K562 (cell line): ENCODE results near the gene ASXL2. TPM values are rescaled to one million over a fixed set of nuclear protein-coding genes. Genes with fewer than 3 reads are reported as not detected.

Source experiments
- ATAC-seq: fragments of 200-7000 bp; cut with Tn5 transposase; 3 replicates; pipeline ENCODE4 v1.9.1; 2020; ENCODE audit warnings: moderate library complexity
- BruUV-seq: library from RNA; stranded (reverse); fragments of 400-500 nt; replicated peaks from 2 replicates; lab custom pipeline; 2021; lab: Mats Ljungman, UMichigan
- CTCF ChIA-PET: fragments of 300-600 bp; formaldehyde crosslinking; extraction: SDS; loops from one replicate; lab custom pipeline; 2021; ENCODE audit warnings: low intra/inter-chr PET ratio; lab: Yijun Ruan, JAX
- POLR2A ChIA-PET: fragments of 300-600, 350-650 bp; sonication (Branson Sonifier 250); formaldehyde crosslinking; extraction: SDS; loops from one replicate; lab custom pipeline; 2021; ENCODE audit warnings: antibody characterized with exemption, inconsistent platforms; lab: Yijun Ruan, JAX
- DNase-seq, 4 experiments: peaks; one replicate each; pipeline versions ENCODE4 v3.0.0 to v3.0.0-alpha.2; 2011 to 2018; ENCODE audit warnings: low spot score in 3 of 4, mixed read lengths in 3 of 4; ENCODE audit errors: extremely low read depth in 1 of 4
- FAIRE-seq: peaks from 2 replicates; lab custom pipeline; 2011; peaks lifted over from hg19 to GRCh38; lab: Jason Lieb, UNC
- H2AFZ ChIP-seq: 2 replicates; pipeline ENCODE4 v1.6.0; 2011; ENCODE audit warnings: low read depth, low read length, control low read depth, inconsistent platforms
- H3K27ac ChIP-seq: fragments of 200-600 bp; 3 replicates; pipeline ENCODE4 v1.8.0; 2011; ENCODE audit warnings: low read depth, mild to moderate bottlenecking, control low read depth, inconsistent platforms, low read length, moderate library complexity, mixed read lengths; ENCODE audit errors: extremely low read depth
- H3K27me3 ChIP-seq, 2 experiments: fragments of 300-600 bp in 1 of 2; 2 replicates in 1 of 2; 3 replicates in 1 of 2; pipeline versions ENCODE4 v1.6.0 to v1.8.0; 2011; ENCODE audit warnings: inconsistent platforms in 2 of 2, low read length in 2 of 2, mild to moderate bottlenecking in 1 of 2, mixed read lengths in 1 of 2, moderate library complexity in 1 of 2; ENCODE audit not compliant: control insufficient read depth in 2 of 2, insufficient read depth in 2 of 2
- H3K36me3 ChIP-seq: fragments of 300-600 bp; 3 replicates; pipeline ENCODE4 v1.8.0; 2011; ENCODE audit warnings: mild to moderate bottlenecking, low read length, inconsistent platforms; ENCODE audit not compliant: control insufficient read depth, insufficient read depth
- H3K4me1 ChIP-seq, 2 experiments: fragments of 200-600 bp in 1 of 2; replicated peaks in 1 of 2; 2 replicates in 1 of 2; 3 replicates in 1 of 2; pipeline versions ENCODE4 v1.5.1 to v1.8.0; 2011; ENCODE audit warnings: inconsistent platforms in 2 of 2, low read length in 2 of 2, mild to moderate bottlenecking in 1 of 2, mixed read lengths in 1 of 2, moderate library complexity in 1 of 2; ENCODE audit not compliant: control insufficient read depth in 2 of 2, insufficient read depth in 2 of 2
- H3K4me2 ChIP-seq: 2 replicates; pipeline ENCODE4 v1.6.1; 2011; ENCODE audit warnings: low read length, control low read depth, inconsistent platforms, mixed read lengths; ENCODE audit not compliant: insufficient read depth
- H3K4me3 ChIP-seq: fragments of 200-600 bp; sonication (generic), shearing (Covaris generic); 2 replicates; pipeline ENCODE4 v1.5.1; 2016; ENCODE audit warnings: control low read depth, inconsistent platforms
- H3K79me2 ChIP-seq: fragments of 200-600 bp; 3 replicates; pipeline ENCODE4 v1.8.0; 2011; ENCODE audit warnings: low read length, inconsistent platforms; ENCODE audit not compliant: control insufficient read depth, insufficient read depth
- H3K9ac ChIP-seq, 2 experiments: 2 replicates each; pipeline versions ENCODE4 v1.6.0 to v1.6.1; 2011; ENCODE audit warnings: low read depth in 2 of 2, low read length in 2 of 2, control low read depth in 1 of 2, inconsistent platforms in 1 of 2, mild to moderate bottlenecking in 1 of 2, mixed read lengths in 1 of 2; ENCODE audit not compliant: insufficient read depth in 1 of 2
- H3K9me1 ChIP-seq: one replicate; pipeline ENCODE4 v1.6.0; 2011; ENCODE audit warnings: inconsistent platforms, mild to moderate bottlenecking, low read length, moderate library complexity; ENCODE audit not compliant: control insufficient read depth, insufficient read depth
- H3K9me3 ChIP-seq: replicated peaks from 2 replicates; pipeline ENCODE4 v1.5.1; 2011; ENCODE audit warnings: low read depth, low read length, inconsistent platforms; ENCODE audit not compliant: control insufficient read depth, insufficient read depth
- H4K20me1 ChIP-seq: replicated peaks from 2 replicates; pipeline ENCODE4 v1.6.1; 2011; ENCODE audit warnings: low read length, inconsistent platforms, mixed read lengths; ENCODE audit not compliant: control insufficient read depth, insufficient read depth
- BCLAF1 ChIP-seq, 2 experiments: fragments of 450-650 bp in 1 of 2; IDR thresholded peaks; 2 replicates each; pipeline ENCODE4 v1.6.1; 2011 to 2017; ENCODE audit warnings: low read depth in 2 of 2, antibody characterized with exemption in 1 of 2, borderline replicate concordance in 1 of 2, low read length in 1 of 2, mild to moderate bottlenecking in 1 of 2, mixed read lengths in 1 of 2; ENCODE audit not compliant: control insufficient read depth in 1 of 2
- FOXM1 ChIP-seq, 2 experiments: fragments of 450-650 bp in 1 of 2; sonication (generic) in 1 of 2; formaldehyde crosslinking in 1 of 2; IDR thresholded peaks; 2 replicates each; pipeline versions ENCODE4 v1.6.1 to v1.9.0; 2017 to 2022; ENCODE audit warnings: low read depth in 2 of 2, mild to moderate bottlenecking in 2 of 2, missing genetic modification reagents in 1 of 2, moderate library complexity in 1 of 2
- MTA1 ChIP-seq: fragments of 450-650 bp; IDR thresholded peaks from 2 replicates; pipeline ENCODE4 v1.6.1; 2017; ENCODE audit warnings: borderline replicate concordance
- PHF8 ChIP-seq: fragments of 200-600 bp; sonication (generic); IDR thresholded peaks from 2 replicates; pipeline ENCODE4 v1.6.1; 2012; ENCODE audit warnings: mixed run types, mild to moderate bottlenecking, inconsistent platforms, low read length, moderate library complexity, borderline replicate concordance
- TRIM25 ChIP-seq: fragments of 450-650 bp; IDR thresholded peaks from 2 replicates; pipeline ENCODE4 v1.7.0; 2016; ENCODE audit warnings: borderline replicate concordance
- XRCC5 ChIP-seq: fragments of 200-400 bp; formaldehyde crosslinking; IDR thresholded peaks from 2 replicates; pipeline ENCODE4 v1.6.1; 2017; ENCODE audit warnings: low read depth, mild to moderate bottlenecking, low read length
- ZNF79 ChIP-seq: fragments of 250-450 bp; sonication (Bioruptor Pico); IDR thresholded peaks from 2 replicates; pipeline ENCODE4 v1.4.0; 2020; ENCODE audit warnings: low read depth, mild to moderate bottlenecking, moderate library complexity
- in situ Hi-C: fragments of 300-500 bp; cut with MboI; formaldehyde crosslinking; loops from 4 replicates; pipeline ENCODE4 v1.15.0; 2018; ENCODE audit warnings: inconsistent platforms, mixed read lengths
- intact Hi-C: fragments of 100-400 bp; cut with micrococcal nuclease; formaldehyde crosslinking; loops from 2 replicates; pipeline ENCODE4 v1.14.2; 2022
- polyA plus RNA-seq, 8 experiments: library from polyadenylated mRNA; depleted of rRNA in 4 of 8; stranded (reverse) in 5 of 8; unstranded in 3 of 8; fragments of >200 nt; fragmentation: Nextera tagmentation in 2 of 8; fragmentation: Illumina TruSeq in 1 of 8; extraction: Ambion mirVana in 2 of 8; extraction: Trizol in 1 of 8; gene quantifications; 2 replicates each; pipeline versions ENCODE4 v1.2.1 to v1.2.3, GENCODE V29; 2011 to 2014; ENCODE audit warnings: inconsistent platforms in 1 of 8, missing spikeins in 1 of 8
- total RNA-seq, 7 experiments: library from RNA; depleted of rRNA in 6 of 7; stranded (reverse); fragments of >200 nt in 6 of 7; fragmentation: Illumina TruSeq in 2 of 7; extraction: Trizol in 2 of 7; gene quantifications; 2 replicates each; pipeline versions ENCODE4 v1.2.1 to v1.2.3, GENCODE V29; 2011 to 2021; ENCODE audit warnings: low replicate concordance in 1 of 7

ASXL2 gene
- total and polyA plus RNA-seq, 9 of the 15 experiments (the other 6 are each of a cell fraction or from before 2014, with no cell fraction given) = 2.2 to 25.9 (median 9.0) TPM

GRCh38 chr2:25817630-25818029 is 60.7 kb downstream of the ASXL2 start:
- CTCF ChIA-PET = no interaction called here
- no peak overlapping the region for H3K27ac ChIP-seq
- no peak for ATAC-seq
- H3K4me1 ChIP-seq = peaks cover 7 to 8% of the 10 kb centered on the region in 2 experiments
- no peaks in the 10 kb centered on the region for H3K9me3 ChIP-seq
- H4K20me1 ChIP-seq = no peaks in the 10 kb centered on the region
- H3K79me2 ChIP-seq = peaks cover 46% of the 10 kb centered on the region
- no peak for TF ChIP-seq MTA1
- no peak for TF ChIP-seq PHF8
- no peak for TF ChIP-seq BCLAF1 (IDR thresholded peaks at IDR 0.05; ENCODE audit: borderline replicate concordance in 1 of 2, control insufficient read depth in 1 of 2, low read depth in 2 of 2, low read length in 1 of 2)
- no peak for TF ChIP-seq ZNF79 (CRISPR knock-in tag)
- TF ChIP-seq FOXM1 (IDR thresholded peaks at IDR 0.05; ENCODE audit: low read depth) = no peak
- TF ChIP-seq FOXM1 (CRISPR knock-in tag; IDR thresholded peaks at IDR 0.05; ENCODE audit: low read depth) = no peak
- TF ChIP-seq TRIM25 = no peak
- no peak for TF ChIP-seq XRCC5
- TF ChIP-seq, all 486 proteins: peak for 0
- intact Hi-C loops (no loop called here), in situ Hi-C loops (no loop called here)
- Histone ChIP-seq H3K9ac (no peak overlapping the region), H3K27me3 (no peaks in the 10 kb centered on the region), H3K9me1 (no peaks in the 10 kb centered on the region), H3K4me2 (no peak overlapping the region), H2AFZ (no peak overlapping the region), H3K36me3 (peaks cover 12% of the 10 kb centered on the region; the same call in 2 of the 3 replicates), H3K4me3 (no peak overlapping the region)
- FAIRE-seq = no peak
- no peak for DNase-seq
- POLR2A ChIA-PET = interaction anchor here (1.2 to 1.6 kb wide), 4 partner anchors 8 to 19 kb away, joined by 3 to 4 read pairs (median 3); no protein-coding TSS in a partner anchor
- no TSS peak for BruUV-seq
